GM12891 (cell line): ENCODE results near the gene ATXN7.

Experiments used
- PAX5 ChIP-seq: IDR thresholded peaks from 2 replicates; pipeline ENCODE4 v1.6.1; 2011; ENCODE audit warnings: low read length, moderate library complexity, mild to moderate bottlenecking; ENCODE audit not compliant: insufficient read depth, severe bottlenecking
- POLR2A ChIP-seq: IDR thresholded peaks from 2 replicates; pipeline ENCODE4 v1.6.1; 2011; ENCODE audit warnings: low read depth, low read length, control low read depth
- POLR2AphosphoS5 ChIP-seq: IDR thresholded peaks from 2 replicates; pipeline ENCODE4 v1.6.1; 2011; ENCODE audit warnings: low read depth, low read length, control low read depth
- POU2F2 ChIP-seq: IDR thresholded peaks from 2 replicates; pipeline ENCODE4 v1.6.1; 2011; ENCODE audit warnings: low read depth, mild to moderate bottlenecking, control low read depth, low read length, moderate library complexity
- SPI1 ChIP-seq: IDR thresholded peaks from 2 replicates; pipeline ENCODE4 v1.6.1; 2011; ENCODE audit warnings: low read depth, low read length, control low read depth
- TAF1 ChIP-seq: IDR thresholded peaks from 2 replicates; pipeline ENCODE4 v1.6.1; 2011; ENCODE audit warnings: low read depth, low read length, control low read depth

DNA sequence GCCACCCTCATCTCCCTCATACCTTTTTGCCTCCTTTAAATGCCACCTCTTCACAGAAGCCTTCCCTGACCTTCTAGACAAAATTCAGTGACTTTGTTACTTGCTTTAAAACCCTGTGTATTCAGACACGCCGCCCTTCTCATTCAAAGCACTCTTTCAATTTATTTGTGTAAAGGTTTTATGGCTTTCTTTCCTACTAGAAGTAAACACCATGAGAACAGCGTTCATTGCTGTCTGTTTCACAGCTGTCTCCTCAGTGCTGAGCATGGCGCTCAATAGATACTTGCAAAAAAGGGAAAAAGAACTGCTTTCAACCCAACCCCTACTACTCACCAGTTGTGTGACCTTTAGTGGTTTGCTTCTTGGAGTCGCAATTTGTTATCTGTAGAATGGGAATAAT is 17.0 kb downstream of the ATXN7 start:
- TF ChIP-seq POLR2A (no peak), POLR2AphosphoS5 (no peak), TAF1 (no peak), SPI1 (no peak), PAX5 (no peak), POU2F2 (no peak)
